GM23338 (cell line): ENCODE measurements around the gene RRBP1.

Source experiments
- TF ChIP-seq, protein P1 (sequence below): IDR thresholded peaks from 2 replicates; pipeline ENCODE4 v1.6.1; 2016; ENCODE audit warnings: antibody characterized with exemption
- TF ChIP-seq, protein P2 (sequence below): IDR thresholded peaks from one replicate; pipeline ENCODE4 v1.6.1; 2018; ENCODE audit warnings: antibody characterized with exemption; ENCODE audit not compliant: unreplicated experiment

DNA sequence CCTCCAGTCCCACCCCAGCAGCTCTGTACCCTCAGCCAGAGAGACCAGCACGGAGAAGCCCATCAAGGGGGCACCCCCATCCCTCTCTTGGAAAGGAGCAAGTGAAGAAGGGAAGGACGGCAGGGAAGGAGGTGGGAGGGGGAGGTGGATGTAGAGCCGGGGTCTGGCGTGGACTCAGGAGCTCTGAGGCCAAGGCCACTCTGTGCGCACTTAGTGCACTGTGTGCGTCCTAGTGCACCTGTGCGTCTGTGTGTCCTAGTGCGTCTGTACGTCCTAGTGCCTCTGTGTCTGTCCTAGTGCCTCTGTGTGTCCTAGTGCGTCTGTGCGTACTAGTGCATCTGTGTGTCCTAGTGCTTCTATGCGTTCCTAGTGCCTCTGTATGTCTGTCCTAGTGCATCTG lies 58.0 kb downstream of the RRBP1 start:
- TF ChIP-seq, protein P1, sequence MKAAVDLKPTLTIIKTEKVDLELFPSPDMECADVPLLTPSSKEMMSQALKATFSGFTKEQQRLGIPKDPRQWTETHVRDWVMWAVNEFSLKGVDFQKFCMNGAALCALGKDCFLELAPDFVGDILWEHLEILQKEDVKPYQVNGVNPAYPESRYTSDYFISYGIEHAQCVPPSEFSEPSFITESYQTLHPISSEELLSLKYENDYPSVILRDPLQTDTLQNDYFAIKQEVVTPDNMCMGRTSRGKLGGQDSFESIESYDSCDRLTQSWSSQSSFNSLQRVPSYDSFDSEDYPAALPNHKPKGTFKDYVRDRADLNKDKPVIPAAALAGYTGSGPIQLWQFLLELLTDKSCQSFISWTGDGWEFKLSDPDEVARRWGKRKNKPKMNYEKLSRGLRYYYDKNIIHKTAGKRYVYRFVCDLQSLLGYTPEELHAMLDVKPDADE = no peak
- TF ChIP-seq, protein P2, sequence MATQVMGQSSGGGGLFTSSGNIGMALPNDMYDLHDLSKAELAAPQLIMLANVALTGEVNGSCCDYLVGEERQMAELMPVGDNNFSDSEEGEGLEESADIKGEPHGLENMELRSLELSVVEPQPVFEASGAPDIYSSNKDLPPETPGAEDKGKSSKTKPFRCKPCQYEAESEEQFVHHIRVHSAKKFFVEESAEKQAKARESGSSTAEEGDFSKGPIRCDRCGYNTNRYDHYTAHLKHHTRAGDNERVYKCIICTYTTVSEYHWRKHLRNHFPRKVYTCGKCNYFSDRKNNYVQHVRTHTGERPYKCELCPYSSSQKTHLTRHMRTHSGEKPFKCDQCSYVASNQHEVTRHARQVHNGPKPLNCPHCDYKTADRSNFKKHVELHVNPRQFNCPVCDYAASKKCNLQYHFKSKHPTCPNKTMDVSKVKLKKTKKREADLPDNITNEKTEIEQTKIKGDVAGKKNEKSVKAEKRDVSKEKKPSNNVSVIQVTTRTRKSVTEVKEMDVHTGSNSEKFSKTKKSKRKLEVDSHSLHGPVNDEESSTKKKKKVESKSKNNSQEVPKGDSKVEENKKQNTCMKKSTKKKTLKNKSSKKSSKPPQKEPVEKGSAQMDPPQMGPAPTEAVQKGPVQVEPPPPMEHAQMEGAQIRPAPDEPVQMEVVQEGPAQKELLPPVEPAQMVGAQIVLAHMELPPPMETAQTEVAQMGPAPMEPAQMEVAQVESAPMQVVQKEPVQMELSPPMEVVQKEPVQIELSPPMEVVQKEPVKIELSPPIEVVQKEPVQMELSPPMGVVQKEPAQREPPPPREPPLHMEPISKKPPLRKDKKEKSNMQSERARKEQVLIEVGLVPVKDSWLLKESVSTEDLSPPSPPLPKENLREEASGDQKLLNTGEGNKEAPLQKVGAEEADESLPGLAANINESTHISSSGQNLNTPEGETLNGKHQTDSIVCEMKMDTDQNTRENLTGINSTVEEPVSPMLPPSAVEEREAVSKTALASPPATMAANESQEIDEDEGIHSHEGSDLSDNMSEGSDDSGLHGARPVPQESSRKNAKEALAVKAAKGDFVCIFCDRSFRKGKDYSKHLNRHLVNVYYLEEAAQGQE = no peak
